HFFc6 (cell line): ENCODE data around the gene LSS. TPM values are rescaled to one million over a fixed set of nuclear protein-coding genes. Genes with fewer than 3 reads are reported as not detected.

Experiments
- DNase-seq: peaks from one replicate; pipeline ENCODE4 v3.0.0-alpha.2; 2018
- H3K27ac Mint-ChIP-seq: 2 replicates; pipeline ENCODE4 v1.8.0; 2020; ENCODE audit warnings: mild to moderate bottlenecking, mixed read lengths
- H3K27me3 Mint-ChIP-seq: 2 replicates; pipeline ENCODE4 v1.8.0; 2021; ENCODE audit warnings: mild to moderate bottlenecking, moderate library complexity, mixed read lengths; ENCODE audit not compliant: insufficient read depth
- H3K36me3 Mint-ChIP-seq: 2 replicates; pipeline ENCODE4 v1.8.0; 2021; ENCODE audit warnings: low read depth, mixed read lengths
- H3K4me1 Mint-ChIP-seq: 2 replicates; pipeline ENCODE4 v1.8.0; 2020; ENCODE audit warnings: low read depth, mixed read lengths
- H3K4me3 Mint-ChIP-seq: 2 replicates; pipeline ENCODE4 v1.8.0; 2020; ENCODE audit warnings: mild to moderate bottlenecking, moderate library complexity, mixed read lengths
- H3K9me3 Mint-ChIP-seq: 2 replicates; pipeline ENCODE4 v1.8.0; 2020; ENCODE audit warnings: mild to moderate bottlenecking, mixed read lengths
- total RNA-seq, 6 experiments: library from RNA; stranded (reverse); fragmentation: NEBNext Ultra II Directional; extraction: Animal tissue kit (Norgen Biotek cat#: 25700); gene quantifications; 2 replicates in 1 of 6; 3 replicates in 5 of 6; pipeline ENCODE4 v1.2.3, GENCODE V29; 2021
- TF ChIP-seq, protein P1 (sequence below): fragments of 200-600 bp; sonication (generic); IDR thresholded peaks from 2 replicates; pipeline ENCODE4 v1.5.0; 2021; ENCODE audit warnings: antibody characterized with exemption, mild to moderate bottlenecking

LSS gene
- total RNA-seq, 6 experiments from 2014 or later = 47.9 to 61.3 (median 50.6) TPM

DNA sequence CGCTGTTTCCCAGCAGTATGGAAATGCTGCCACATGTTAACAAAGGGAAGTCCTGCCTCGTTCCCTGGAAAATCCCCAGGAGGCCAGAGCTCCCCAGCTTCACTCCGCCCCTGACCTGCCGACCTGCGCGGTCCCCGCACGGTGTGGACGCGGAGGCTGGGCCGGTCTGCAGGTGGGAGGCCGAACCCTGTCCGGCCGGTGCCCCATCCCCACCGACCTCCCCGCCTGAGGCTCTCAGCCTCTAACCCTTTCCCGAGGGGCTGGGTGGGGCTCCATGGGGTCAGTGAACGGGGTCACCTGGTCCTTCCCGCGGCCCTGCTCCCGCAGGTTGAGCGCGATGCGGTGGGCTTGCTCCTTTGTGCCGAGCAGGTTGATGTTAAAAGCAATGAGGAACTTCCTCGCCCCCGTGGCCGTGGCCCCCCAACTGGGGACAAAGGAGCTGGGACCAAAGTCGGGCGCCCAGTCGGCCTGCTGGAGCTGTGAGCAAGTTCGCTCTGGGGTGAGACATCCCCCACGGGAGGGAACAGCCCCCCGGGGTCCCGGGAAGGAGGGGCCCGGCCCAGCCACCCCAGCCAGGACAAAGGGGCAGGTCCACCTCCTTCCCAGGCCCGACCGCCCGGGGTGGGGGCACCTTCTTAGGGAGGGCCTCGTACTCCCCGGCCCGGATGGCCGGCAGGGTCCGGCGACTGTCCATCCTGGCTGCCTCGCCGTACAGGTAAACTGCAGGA is 77.1 kb downstream of the LSS start:
- H3K9me3 Mint-ChIP-seq = no peaks in the 10 kb centered on the region
- peaks cover 7% of the 10 kb centered on the region for H3K27me3 Mint-ChIP-seq
- no peak overlapping the region for H3K4me3 Mint-ChIP-seq
- TF ChIP-seq, protein P1, sequence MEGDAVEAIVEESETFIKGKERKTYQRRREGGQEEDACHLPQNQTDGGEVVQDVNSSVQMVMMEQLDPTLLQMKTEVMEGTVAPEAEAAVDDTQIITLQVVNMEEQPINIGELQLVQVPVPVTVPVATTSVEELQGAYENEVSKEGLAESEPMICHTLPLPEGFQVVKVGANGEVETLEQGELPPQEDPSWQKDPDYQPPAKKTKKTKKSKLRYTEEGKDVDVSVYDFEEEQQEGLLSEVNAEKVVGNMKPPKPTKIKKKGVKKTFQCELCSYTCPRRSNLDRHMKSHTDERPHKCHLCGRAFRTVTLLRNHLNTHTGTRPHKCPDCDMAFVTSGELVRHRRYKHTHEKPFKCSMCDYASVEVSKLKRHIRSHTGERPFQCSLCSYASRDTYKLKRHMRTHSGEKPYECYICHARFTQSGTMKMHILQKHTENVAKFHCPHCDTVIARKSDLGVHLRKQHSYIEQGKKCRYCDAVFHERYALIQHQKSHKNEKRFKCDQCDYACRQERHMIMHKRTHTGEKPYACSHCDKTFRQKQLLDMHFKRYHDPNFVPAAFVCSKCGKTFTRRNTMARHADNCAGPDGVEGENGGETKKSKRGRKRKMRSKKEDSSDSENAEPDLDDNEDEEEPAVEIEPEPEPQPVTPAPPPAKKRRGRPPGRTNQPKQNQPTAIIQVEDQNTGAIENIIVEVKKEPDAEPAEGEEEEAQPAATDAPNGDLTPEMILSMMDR = no peak
- no peak for DNase-seq
- no peak overlapping the region for H3K27ac Mint-ChIP-seq
- no peaks in the 10 kb centered on the region for H3K36me3 Mint-ChIP-seq
- no peaks in the 10 kb centered on the region for H3K4me1 Mint-ChIP-seq

DNA sequence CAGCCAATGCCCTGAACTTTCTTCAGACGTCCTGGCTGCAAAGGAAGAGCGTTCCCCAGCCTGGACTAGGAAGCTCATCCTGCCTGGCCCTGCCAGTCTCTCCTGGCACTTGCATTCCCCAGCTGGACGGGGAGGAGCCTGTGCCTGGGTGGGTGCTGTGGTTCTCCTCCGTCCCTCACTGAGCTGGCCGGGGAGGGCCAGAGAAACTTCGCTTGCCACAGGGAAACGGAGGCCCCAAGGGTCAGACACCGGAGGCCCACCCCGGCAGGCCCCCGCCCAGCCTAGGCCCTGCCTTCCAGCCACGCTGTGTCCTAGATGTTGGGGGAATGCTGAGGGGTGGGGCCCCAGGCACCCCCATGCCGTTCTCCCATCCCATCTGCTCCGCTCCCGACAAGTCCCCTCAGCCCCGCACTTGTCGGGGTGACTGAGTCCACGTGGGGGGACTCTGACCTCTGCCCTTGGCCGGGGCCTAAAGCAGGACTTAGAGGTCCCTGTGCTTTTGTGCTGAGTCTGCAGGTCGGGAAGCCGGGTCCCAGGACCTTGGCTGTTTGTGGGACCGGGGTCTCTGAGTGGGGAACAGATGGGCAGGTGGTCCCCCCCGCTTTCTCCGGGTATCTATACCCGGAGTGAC is 78.0 kb downstream of the LSS start:
- H3K36me3 Mint-ChIP-seq = no peaks in the 10 kb centered on the region
- no peak for DNase-seq
- no peaks in the 10 kb centered on the region for H3K4me1 Mint-ChIP-seq
- H3K27me3 Mint-ChIP-seq = peaks cover 5% of the 10 kb centered on the region
- no peaks in the 10 kb centered on the region for H3K9me3 Mint-ChIP-seq
- no peak overlapping the region for H3K27ac Mint-ChIP-seq
- TF ChIP-seq, protein P1 = no peak
- no peak overlapping the region for H3K4me3 Mint-ChIP-seq

DNA sequence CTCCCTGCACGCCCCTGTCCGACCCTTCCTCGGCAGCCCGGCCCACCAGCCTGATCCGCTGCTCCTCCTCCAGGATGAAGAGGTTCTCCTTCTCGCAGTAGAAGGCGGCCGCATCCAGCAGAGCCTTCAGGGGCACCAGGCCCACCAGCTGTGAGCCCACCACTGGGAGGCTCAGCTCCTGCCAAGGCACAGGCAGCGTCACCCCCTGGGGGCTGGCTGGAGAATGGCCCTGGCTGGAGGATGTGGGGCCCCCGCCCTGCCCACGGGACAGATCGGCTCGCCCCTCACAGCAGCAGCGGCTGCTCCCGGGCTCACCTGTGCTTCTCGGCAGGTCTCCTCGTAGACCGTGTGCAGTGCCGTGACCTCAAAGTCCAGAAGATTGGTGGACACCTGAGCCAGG is 78.5 kb downstream of the LSS start:
- Mint-ChIP-seq H3K27ac (no peak overlapping the region), H3K36me3 (no peaks in the 10 kb centered on the region), H3K4me1 (no peaks in the 10 kb centered on the region), H3K9me3 (no peaks in the 10 kb centered on the region), H3K27me3 (peaks cover 5% of the 10 kb centered on the region), H3K4me3 (no peak overlapping the region)
- DNase-seq = no peak
- TF ChIP-seq, protein P1 = no peak

DNA sequence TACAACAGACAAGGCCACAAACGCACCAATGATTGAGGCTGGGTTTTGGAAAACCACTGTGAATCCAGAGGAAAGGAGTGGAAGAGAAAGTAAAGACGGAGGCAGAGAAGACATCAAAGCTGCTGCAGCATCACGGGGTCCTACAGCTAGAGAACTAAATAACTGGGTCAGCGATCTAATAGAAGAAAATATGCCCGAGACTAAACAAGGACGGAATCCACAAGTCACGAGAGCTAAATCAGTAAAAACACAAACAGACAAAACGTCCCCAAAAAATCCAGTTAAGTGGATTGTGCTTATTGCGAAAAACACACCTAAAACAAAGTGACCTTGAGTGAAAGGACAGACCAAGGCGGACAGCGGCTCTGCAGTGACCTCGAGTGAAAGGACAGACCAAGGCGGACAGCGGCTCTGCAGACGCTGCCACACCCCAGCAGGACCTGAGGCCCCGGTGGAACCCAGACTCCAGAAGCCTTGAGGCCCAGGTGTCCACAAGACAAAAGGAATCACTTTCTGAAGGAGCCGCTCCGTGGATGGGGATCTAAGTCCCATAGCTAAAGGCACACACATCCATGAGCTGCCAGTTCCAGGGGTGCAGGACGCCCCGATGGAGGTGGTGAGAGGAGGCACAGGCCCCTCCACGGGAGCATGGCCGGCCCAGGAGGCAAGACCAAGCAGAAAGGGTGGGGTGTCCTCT is 79.2 kb downstream of the LSS start:
- Mint-ChIP-seq H3K9me3 (no peaks in the 10 kb centered on the region), H3K4me3 (no peak overlapping the region), H3K36me3 (no peaks in the 10 kb centered on the region), H3K27me3 (peaks cover 5% of the 10 kb centered on the region), H3K27ac (no peak overlapping the region), H3K4me1 (no peaks in the 10 kb centered on the region; the same call in 1 of the 2 replicates)
- DNase-seq = no peak
- TF ChIP-seq, protein P1 = no peak

DNA sequence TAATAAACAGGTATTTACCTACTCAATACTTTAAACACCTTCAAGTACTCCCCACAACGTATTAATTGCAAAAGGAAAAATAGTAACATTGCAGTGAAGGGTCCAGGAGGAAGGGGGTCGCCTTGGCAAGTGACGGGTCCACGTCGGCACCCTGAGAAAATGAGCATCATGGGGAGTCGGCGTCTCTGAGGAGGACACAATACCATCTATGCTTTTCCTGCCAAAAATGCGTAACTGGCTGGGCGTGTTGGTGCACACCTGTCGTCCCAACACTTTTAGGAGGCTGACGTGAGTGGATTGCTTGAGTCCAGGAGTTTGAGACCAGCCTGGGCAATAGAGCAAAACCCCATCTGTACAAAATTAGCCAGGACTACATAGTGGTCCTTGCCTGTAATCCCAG is 80.5 kb downstream of the LSS start:
- Mint-ChIP-seq H3K4me3 (no peak overlapping the region), H3K27ac (no peak overlapping the region)
- no peak for DNase-seq

More for the DNA sequence above, 80.5 kb downstream of the LSS start:
- Mint-ChIP-seq H3K27me3 (peaks cover 5% of the 10 kb centered on the region), H3K36me3 (no peaks in the 10 kb centered on the region), H3K9me3 (no peaks in the 10 kb centered on the region), H3K4me1 (peaks cover 8% of the 10 kb centered on the region)
- TF ChIP-seq, protein P1 = no peak
